ENCODE data around the gene FANCE. TPM values are rescaled to one million over a fixed set of nuclear protein-coding genes. Genes with fewer than 3 reads are reported as not detected.

FANCE gene
- total and polyA plus RNA-seq, 2 experiments from 2014 or later = 4.1 to 8.7 TPM

DNA sequence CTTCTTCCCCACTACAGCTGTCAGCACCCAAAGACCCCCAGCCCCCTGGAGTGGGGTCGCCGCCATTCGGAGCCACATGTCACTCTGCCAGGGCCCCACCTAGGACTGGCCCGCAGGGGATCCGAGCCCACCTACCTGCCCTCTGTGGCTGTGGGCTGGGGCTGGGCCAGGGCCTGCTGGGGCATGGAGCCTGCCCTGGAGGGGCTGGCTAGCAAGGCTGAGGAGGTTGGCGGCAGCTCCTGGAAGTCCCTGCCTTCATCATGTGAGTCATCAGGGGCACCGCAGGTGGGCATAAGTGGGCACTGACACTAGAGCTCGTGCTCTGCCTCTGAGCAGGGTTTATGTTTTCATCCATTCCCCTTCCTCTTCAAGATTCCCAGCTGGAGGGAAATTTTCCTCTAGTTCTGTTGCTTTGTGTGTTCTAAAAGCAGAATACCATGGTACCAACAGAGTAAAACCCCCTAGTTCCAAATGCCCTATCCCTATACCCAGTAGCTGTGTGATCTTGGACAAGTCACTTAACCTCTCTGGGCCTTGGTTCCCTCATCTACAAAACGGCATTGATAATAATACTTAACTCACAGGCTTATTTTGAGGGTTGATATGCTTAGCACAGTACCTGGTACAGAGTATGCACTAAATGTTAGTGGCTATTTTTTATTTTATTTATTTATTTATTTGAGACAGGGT lies 8.7 kb upstream of the FANCE start:
- Histone ChIP-seq H3K27me3 (no peaks in the 10 kb centered on the region), H3K4me2 (no peak overlapping the region), H3K27ac (no peak overlapping the region), H4K20me1 (ENCODE audit: insufficient read depth, poor library complexity, severe bottlenecking) (no peaks in the 10 kb centered on the region), H3K36me3 (replicated peaks; ENCODE audit: insufficient read depth, low read depth) (no peaks in the 10 kb centered on the region), H2AFZ (no peak overlapping the region), H3K9me2 (replicated peaks; ENCODE audit: insufficient read depth) (no peaks in the 10 kb centered on the region), H3K9me3 (ENCODE audit: low read depth) (no peaks in the 10 kb centered on the region), H3K4me1 (ENCODE audit: insufficient read depth) (no peaks in the 10 kb centered on the region), H3K79me2 (no peaks in the 10 kb centered on the region), H3K4me3 (no peak overlapping the region)
- DNase-seq (ENCODE audit: low spot score) = no peak
- no peak for TF ChIP-seq EZH2 (IDR thresholded peaks at IDR 0.05; ENCODE audit: borderline replicate concordance)
- WGBS (ENCODE audit: low lambda C conversion rate, missing lambda C conversion rate) = 93% methylated on average over 9 of the region's 9 CpGs

DNA sequence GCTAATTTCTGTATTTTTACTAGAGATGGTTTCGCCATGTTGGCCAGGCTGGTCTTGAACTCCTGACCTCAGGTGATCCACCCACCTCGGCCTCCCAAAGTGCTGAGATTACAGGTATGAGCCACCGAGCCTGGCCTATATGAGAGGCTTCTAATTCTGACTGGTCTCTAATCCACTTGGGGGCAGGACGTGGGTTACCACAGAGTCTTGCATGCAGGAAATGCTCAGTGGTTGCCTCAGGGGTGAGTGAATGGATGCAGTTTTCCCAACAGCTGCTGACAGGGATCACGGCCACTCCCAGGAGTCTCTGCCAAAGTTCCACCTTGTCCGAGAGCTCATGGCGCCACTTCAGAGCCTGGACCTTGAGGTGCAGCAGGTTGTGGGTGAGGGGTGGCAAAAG lies 6.4 kb upstream of the FANCE start:
- 92% methylated on average over 7 of the region's 7 CpGs for WGBS (ENCODE audit: low lambda C conversion rate, missing lambda C conversion rate)

DNA sequence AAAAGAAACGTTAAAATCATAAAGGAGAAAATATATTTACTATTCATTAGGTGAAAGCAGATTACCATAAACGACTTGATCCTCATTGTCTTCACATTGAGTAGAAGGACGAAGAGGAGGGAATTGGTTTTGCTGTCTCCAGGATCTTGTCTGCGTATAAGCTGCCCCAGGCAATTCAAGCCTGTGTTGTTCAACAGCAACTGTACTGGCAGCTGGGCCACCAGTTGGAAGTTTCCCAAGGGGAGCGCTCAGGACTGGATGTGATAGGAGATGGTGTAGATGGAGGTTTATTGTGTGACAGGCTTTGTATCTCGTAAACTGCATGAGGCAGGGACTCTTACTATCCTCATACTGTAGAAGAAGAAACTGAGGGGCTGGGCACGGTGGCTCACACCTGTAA lies 3.9 kb upstream of the FANCE start:
- H3K4me3 ChIP-seq = no peak overlapping the region
- H3K36me3 ChIP-seq (replicated peaks; ENCODE audit: insufficient read depth, low read depth) = no peaks in the 10 kb centered on the region
- H3K9me3 ChIP-seq (ENCODE audit: low read depth) = no peaks in the 10 kb centered on the region
- TF ChIP-seq EZH2phosphoT487 (IDR thresholded peaks at IDR 0.05; ENCODE audit: low read depth, severe bottlenecking, unreplicated experiment) = no peak
- TF ChIP-seq, protein P1, sequence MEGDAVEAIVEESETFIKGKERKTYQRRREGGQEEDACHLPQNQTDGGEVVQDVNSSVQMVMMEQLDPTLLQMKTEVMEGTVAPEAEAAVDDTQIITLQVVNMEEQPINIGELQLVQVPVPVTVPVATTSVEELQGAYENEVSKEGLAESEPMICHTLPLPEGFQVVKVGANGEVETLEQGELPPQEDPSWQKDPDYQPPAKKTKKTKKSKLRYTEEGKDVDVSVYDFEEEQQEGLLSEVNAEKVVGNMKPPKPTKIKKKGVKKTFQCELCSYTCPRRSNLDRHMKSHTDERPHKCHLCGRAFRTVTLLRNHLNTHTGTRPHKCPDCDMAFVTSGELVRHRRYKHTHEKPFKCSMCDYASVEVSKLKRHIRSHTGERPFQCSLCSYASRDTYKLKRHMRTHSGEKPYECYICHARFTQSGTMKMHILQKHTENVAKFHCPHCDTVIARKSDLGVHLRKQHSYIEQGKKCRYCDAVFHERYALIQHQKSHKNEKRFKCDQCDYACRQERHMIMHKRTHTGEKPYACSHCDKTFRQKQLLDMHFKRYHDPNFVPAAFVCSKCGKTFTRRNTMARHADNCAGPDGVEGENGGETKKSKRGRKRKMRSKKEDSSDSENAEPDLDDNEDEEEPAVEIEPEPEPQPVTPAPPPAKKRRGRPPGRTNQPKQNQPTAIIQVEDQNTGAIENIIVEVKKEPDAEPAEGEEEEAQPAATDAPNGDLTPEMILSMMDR (IDR thresholded peaks at IDR 0.05; ENCODE audit: poor library complexity) = no peak
- no peak for TF ChIP-seq EZH2 (IDR thresholded peaks at IDR 0.05; ENCODE audit: borderline replicate concordance)
- no peak overlapping the region for H3K27ac ChIP-seq
- H2AFZ ChIP-seq = no peak overlapping the region
- no peaks in the 10 kb centered on the region for H3K27me3 ChIP-seq
- H3K79me2 ChIP-seq = peaks cover under 1% of the 10 kb centered on the region
- no peaks in the 10 kb centered on the region for H4K20me1 ChIP-seq (ENCODE audit: insufficient read depth, poor library complexity, severe bottlenecking)
- H3K9me2 ChIP-seq (replicated peaks; ENCODE audit: insufficient read depth) = no peaks in the 10 kb centered on the region
- 63% methylated on average over 7 of the region's 7 CpGs for WGBS (ENCODE audit: low lambda C conversion rate, missing lambda C conversion rate)
- H3K4me2 ChIP-seq = no peak overlapping the region
- H3K4me1 ChIP-seq (ENCODE audit: insufficient read depth) = peaks cover 4% of the 10 kb centered on the region
- DNase-seq (ENCODE audit: low spot score) = no peak

More for the DNA sequence above, 6.4 kb upstream of the FANCE start:
- no peaks in the 10 kb centered on the region for H4K20me1 ChIP-seq (ENCODE audit: insufficient read depth, poor library complexity, severe bottlenecking)
- no peaks in the 10 kb centered on the region for H3K9me3 ChIP-seq (ENCODE audit: low read depth)
- H3K27ac ChIP-seq = no peak overlapping the region
- no peaks in the 10 kb centered on the region for H3K79me2 ChIP-seq
- no peak for DNase-seq (ENCODE audit: low spot score)
- no peak overlapping the region for H3K4me2 ChIP-seq
- H3K4me3 ChIP-seq = no peak overlapping the region
- TF ChIP-seq, protein P1 (IDR thresholded peaks at IDR 0.05; ENCODE audit: poor library complexity) = no peak
- TF ChIP-seq EZH2 (IDR thresholded peaks at IDR 0.05; ENCODE audit: borderline replicate concordance) = no peak
- no peak for TF ChIP-seq EZH2phosphoT487 (IDR thresholded peaks at IDR 0.05; ENCODE audit: low read depth, severe bottlenecking, unreplicated experiment)
- H3K4me1 ChIP-seq (ENCODE audit: insufficient read depth) = no peaks in the 10 kb centered on the region
- no peak overlapping the region for H2AFZ ChIP-seq
- no peaks in the 10 kb centered on the region for H3K9me2 ChIP-seq (replicated peaks; ENCODE audit: insufficient read depth)
- no peaks in the 10 kb centered on the region for H3K36me3 ChIP-seq (replicated peaks; ENCODE audit: insufficient read depth, low read depth)
- H3K27me3 ChIP-seq = no peaks in the 10 kb centered on the region

DNA sequence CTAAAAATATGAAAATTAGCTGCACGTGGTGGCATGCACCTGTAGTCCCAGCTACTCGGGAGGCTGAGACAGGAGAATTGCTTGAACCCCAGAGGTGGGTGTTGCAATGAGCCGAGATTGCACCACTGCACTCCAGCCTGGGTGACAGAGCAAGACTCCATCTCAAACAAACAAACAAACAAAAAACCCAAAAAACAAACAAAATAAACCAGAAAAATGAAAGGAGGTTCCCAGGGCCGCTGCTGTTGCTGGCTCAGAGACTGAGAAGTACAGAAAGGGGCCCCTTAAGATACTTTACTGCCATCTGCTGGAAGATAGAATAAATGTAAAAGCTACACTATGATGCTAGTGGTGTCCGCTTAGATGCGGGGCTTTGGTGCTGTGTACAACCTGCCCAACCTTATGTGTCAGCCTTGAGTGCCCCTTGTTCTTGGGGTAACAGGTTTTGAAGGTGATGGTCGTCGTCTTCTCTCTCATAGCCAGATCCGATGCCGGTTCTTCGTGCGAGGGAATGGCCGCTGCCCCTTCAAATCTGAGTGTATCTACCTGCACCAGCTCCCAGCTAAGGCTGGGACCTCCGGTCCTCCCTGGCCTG lies 2.8 kb upstream of the FANCE start:
- Histone ChIP-seq H3K9me3 (ENCODE audit: low read depth) (no peaks in the 10 kb centered on the region), H3K9me2 (replicated peaks; ENCODE audit: insufficient read depth) (no peaks in the 10 kb centered on the region), H3K27ac (no peak overlapping the region), H3K27me3 (no peaks in the 10 kb centered on the region), H3K4me2 (no peak overlapping the region), H3K4me1 (ENCODE audit: insufficient read depth) (peaks cover 14% of the 10 kb centered on the region), H3K36me3 (replicated peaks; ENCODE audit: insufficient read depth, low read depth) (no peaks in the 10 kb centered on the region), H3K4me3 (no peak overlapping the region), H2AFZ (no peak overlapping the region), H4K20me1 (ENCODE audit: insufficient read depth, poor library complexity, severe bottlenecking) (no peaks in the 10 kb centered on the region), H3K79me2 (peaks cover 9% of the 10 kb centered on the region)
- WGBS (ENCODE audit: low lambda C conversion rate, missing lambda C conversion rate) = 33% methylated on average over 14 of the region's 14 CpGs
- TF ChIP-seq EZH2phosphoT487 (IDR thresholded peaks at IDR 0.05; ENCODE audit: low read depth, severe bottlenecking, unreplicated experiment) = no peak
- TF ChIP-seq, protein P1 (IDR thresholded peaks at IDR 0.05; ENCODE audit: poor library complexity) = peak; percentile 80
- peak; percentile 89 for DNase-seq (ENCODE audit: low spot score)

Data from hepatocyte (in vitro differentiated cells).